Measurements from ENCODE around the gene ITGB3BP. TPM values are rescaled to one million over a fixed set of nuclear protein-coding genes. Genes with fewer than 3 reads are reported as not detected.

The ITGB3BP gene
- total RNA-seq, 1 donor from 2014 or later = 27.3 TPM

GRCh38 chr1:63418101-63418500 is 104.9 kb downstream of the ITGB3BP start:
- no peak for DNase-seq (ENCODE audit: low spot score)

GRCh38 chr1:63414691-63415365 is 108.2 kb downstream of the ITGB3BP start:
- no peak for DNase-seq (ENCODE audit: low spot score)

DNA sequence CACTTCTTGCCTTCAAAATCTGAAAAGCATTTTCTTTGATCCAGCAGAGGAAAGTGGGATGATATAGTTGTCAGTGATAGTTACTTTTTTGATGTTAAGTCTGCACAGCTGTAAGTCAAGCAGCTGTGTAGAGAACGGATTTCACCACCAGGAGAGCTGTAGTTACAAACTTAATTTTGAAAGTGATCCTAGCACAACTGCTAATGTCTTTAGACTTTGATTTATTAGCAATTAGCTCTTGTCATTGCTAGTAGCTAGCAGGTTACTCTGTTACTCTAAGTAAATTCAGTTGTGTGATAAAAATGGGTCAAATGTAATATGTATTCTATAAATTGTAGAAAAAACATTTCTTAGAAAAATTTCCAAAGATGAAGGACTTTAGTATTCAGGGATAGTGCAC is 109.6 kb downstream of the ITGB3BP start:
- no peak for DNase-seq (ENCODE audit: low spot score)

GRCh38 chr1:63411066-63411465 is 112.0 kb downstream of the ITGB3BP start:
- no peak for DNase-seq (ENCODE audit: low spot score)

DNA sequence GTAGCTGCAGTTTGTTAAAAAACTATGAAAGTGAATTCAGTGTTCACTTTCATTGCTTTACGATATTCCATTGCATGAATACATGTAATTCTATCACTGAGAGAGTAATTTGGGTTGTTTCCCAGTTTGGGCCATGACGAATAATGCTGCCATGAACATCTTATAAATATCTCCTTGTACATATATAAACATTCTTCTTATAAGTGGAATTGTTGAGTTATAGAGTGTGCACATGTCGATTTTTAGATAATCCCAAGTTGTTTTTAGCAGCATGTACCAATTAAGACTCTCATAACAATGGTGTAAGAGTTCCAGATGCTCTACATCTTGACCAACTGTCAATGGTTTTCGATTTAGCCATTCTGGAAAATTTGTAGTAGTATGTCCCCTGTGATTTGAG is 114.7 kb downstream of the ITGB3BP start:
- DNase-seq (ENCODE audit: low spot score) = no peak

DNA sequence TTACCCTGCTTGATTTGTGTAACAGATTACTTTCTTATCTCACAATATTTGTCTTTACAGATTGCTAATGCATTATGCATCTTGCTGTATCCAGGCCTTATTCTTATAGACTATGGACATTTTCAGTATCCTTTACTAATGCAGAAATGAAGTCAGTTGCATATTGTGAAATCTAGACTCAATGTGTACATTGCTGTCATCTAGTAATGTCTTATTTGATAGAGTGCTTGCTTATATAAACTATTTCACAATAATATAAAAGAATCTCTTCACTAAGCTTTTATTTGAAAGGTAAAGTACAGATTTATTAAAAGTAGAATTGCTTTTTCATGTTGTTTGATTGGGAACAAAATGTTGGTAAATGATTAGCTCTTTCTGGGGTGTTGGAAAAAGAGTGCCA is 116.0 kb downstream of the ITGB3BP start:
- DNase-seq (ENCODE audit: low spot score) = no peak

- DNase-seq (ENCODE audit: low spot score) = no peak
Measured at GRCh38 chr1:63405987-63406386, 117.0 kb downstream of the ITGB3BP start.

GRCh38 chr1:63405021-63405420 is 118.0 kb downstream of the ITGB3BP start:
- DNase-seq (ENCODE audit: low spot score) = no peak

GRCh38 chr1:63403386-63403785 is 119.6 kb downstream of the ITGB3BP start:
- no peak for DNase-seq (ENCODE audit: low spot score)

DNA sequence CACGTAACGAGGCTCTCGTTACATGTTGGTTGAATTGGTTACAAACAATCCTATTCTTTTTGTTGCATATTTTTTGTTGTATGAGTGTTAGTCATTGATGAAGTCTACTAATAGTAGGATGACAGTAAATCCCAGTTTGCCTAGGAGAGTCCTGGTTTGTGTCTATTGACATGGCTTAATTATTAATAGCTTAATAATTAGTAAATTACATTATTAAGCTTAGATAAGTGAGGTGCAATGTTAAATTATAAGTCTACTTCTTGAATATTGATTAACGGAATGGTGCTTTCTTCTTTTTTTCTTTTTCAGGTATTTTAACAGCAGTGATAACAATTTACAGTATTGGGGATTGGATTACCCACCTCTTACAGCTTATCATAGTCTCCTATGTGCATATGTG is 121.1 kb downstream of the ITGB3BP start:
- no peak for DNase-seq (ENCODE audit: low spot score)

Other genes with a start within 250 kb of the ITGB3BP start
- gene FOXD3, start 200.7 kb downstream of the ITGB3BP start, total RNA-seq = 1.3 TPM
- gene ALG6, start 155.6 kb downstream of the ITGB3BP start, total RNA-seq = 12.5 TPM
- 12.2 TPM for gene EFCAB7, start 300 bp upstream of the ITGB3BP start, total RNA-seq
- gene PGM1, start 70.2 kb upstream of the ITGB3BP start, total RNA-seq = 73.2 TPM